ENCODE measurements around the gene BMPR1A. TPM values are rescaled to one million over a fixed set of nuclear protein-coding genes. Genes with fewer than 3 reads are reported as not detected.

Gene BMPR1A
- total RNA-seq, 2 donors from 2014 or later, result 69.4 to 96.4 TPM

GRCh38 chr10:86775056-86775869 lies 18.8 kb downstream of the BMPR1A start:
- no peak for DNase-seq
- Mint-ChIP-seq H3K4me1 (peaks cover 19% of the 10 kb centered on the region), H3K9me3 (no peaks in the 10 kb centered on the region), H3K27me3 (ENCODE audit: insufficient read depth) (no peaks in the 10 kb centered on the region), H3K27ac (peak overlapping the region; percentile 42), H3K4me3 (no peak overlapping the region), H3K36me3 (ENCODE audit: low read depth) (peaks cover 20% of the 10 kb centered on the region)
- 69 to 74% methylated on average over 6 of the region's 6 CpGs for WGBS, 2 experiments (ENCODE audit: insufficient coverage in 1 of 2, insufficient read length in 1 of 2)
- Histone ChIP-seq H3K27ac (ENCODE audit: low read depth, low read length) (peak overlapping the region; percentile 25), H3K27me3 (ENCODE audit: control insufficient read depth, insufficient read depth, low read length, poor library complexity, severe bottlenecking) (no peaks in the 10 kb centered on the region), H3K4me3 (ENCODE audit: low read length) (no peak overlapping the region), H3K36me3 (ENCODE audit: control insufficient read depth, insufficient read depth, low read length) (peaks cover 18% of the 10 kb centered on the region), H3K4me1 (ENCODE audit: control insufficient read depth, insufficient read depth, low read length) (peaks cover 9% of the 10 kb centered on the region), H3K9me3 (ENCODE audit: control insufficient read depth, low read length) (peaks cover 6% of the 10 kb centered on the region), H3K9ac (ENCODE audit: extremely low read depth, low read length, poor library complexity, severe bottlenecking) (no peak overlapping the region)
- TF ChIP-seq, protein P1, sequence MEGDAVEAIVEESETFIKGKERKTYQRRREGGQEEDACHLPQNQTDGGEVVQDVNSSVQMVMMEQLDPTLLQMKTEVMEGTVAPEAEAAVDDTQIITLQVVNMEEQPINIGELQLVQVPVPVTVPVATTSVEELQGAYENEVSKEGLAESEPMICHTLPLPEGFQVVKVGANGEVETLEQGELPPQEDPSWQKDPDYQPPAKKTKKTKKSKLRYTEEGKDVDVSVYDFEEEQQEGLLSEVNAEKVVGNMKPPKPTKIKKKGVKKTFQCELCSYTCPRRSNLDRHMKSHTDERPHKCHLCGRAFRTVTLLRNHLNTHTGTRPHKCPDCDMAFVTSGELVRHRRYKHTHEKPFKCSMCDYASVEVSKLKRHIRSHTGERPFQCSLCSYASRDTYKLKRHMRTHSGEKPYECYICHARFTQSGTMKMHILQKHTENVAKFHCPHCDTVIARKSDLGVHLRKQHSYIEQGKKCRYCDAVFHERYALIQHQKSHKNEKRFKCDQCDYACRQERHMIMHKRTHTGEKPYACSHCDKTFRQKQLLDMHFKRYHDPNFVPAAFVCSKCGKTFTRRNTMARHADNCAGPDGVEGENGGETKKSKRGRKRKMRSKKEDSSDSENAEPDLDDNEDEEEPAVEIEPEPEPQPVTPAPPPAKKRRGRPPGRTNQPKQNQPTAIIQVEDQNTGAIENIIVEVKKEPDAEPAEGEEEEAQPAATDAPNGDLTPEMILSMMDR (conservative IDR thresholded peaks at IDR 0.05), result no peak

DNA sequence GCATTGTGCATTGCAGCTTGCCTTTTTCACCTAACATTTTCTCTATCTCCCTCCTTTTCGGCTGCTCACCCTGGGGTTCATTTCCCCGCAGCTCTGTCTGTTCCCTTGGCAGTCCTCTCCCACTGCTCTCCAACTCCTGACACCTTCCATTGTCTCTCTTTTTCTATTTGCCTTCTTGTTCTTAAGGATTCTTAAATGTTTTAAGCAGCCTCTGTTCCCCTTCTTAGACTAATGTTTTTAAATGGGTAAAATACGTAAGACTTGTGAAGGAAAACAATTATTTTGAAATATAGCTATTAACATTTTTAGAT lies 19.4 kb downstream of the BMPR1A start:
- no peak overlapping the region for H3K27ac ChIP-seq (ENCODE audit: low read depth, low read length)
- H3K27ac Mint-ChIP-seq, result peak overlapping the region; percentile 42
- H3K4me1 ChIP-seq (ENCODE audit: control insufficient read depth, insufficient read depth, low read length), result peaks cover 9% of the 10 kb centered on the region
- no peak overlapping the region for H3K4me3 ChIP-seq (ENCODE audit: low read length)
- no peaks in the 10 kb centered on the region for H3K27me3 ChIP-seq (ENCODE audit: control insufficient read depth, insufficient read depth, low read length, poor library complexity, severe bottlenecking)
- peaks cover 18% of the 10 kb centered on the region for H3K36me3 ChIP-seq (ENCODE audit: control insufficient read depth, insufficient read depth, low read length)
- H3K4me3 Mint-ChIP-seq, result no peak overlapping the region
- H3K9me3 Mint-ChIP-seq, result no peaks in the 10 kb centered on the region
- H3K27me3 Mint-ChIP-seq (ENCODE audit: insufficient read depth), result no peaks in the 10 kb centered on the region
- TF ChIP-seq, protein P1 (conservative IDR thresholded peaks at IDR 0.05), result no peak
- peaks cover 16% of the 10 kb centered on the region for H3K4me1 Mint-ChIP-seq
- H3K36me3 Mint-ChIP-seq (ENCODE audit: low read depth), result peaks cover 20% of the 10 kb centered on the region
- WGBS, 2 experiments (ENCODE audit: insufficient coverage in 1 of 2, insufficient read length in 1 of 2), result 80 to 88% methylated on average over 2 of the region's 3 CpGs
- DNase-seq, result no peak
- H3K9ac ChIP-seq (ENCODE audit: extremely low read depth, low read length, poor library complexity, severe bottlenecking), result no peak overlapping the region
- H3K9me3 ChIP-seq (ENCODE audit: control insufficient read depth, low read length), result peaks cover 6% of the 10 kb centered on the region

- no peaks in the 10 kb centered on the region for H3K27me3 Mint-ChIP-seq (ENCODE audit: insufficient read depth)
- Histone ChIP-seq H3K9me3 (ENCODE audit: control insufficient read depth, low read length) (peaks cover 6% of the 10 kb centered on the region), H3K36me3 (ENCODE audit: control insufficient read depth, insufficient read depth, low read length) (peaks cover 18% of the 10 kb centered on the region), H3K4me3 (ENCODE audit: low read length) (no peak overlapping the region), H3K27ac (ENCODE audit: low read depth, low read length) (no peak overlapping the region), H3K4me1 (ENCODE audit: control insufficient read depth, insufficient read depth, low read length) (peaks cover 9% of the 10 kb centered on the region), H3K9ac (ENCODE audit: extremely low read depth, low read length, poor library complexity, severe bottlenecking) (no peak overlapping the region), H3K27me3 (ENCODE audit: control insufficient read depth, insufficient read depth, low read length, poor library complexity, severe bottlenecking) (no peaks in the 10 kb centered on the region)
- H3K4me1 Mint-ChIP-seq, result peaks cover 21% of the 10 kb centered on the region
- TF ChIP-seq, protein P1 (conservative IDR thresholded peaks at IDR 0.05), result no peak
- WGBS, 2 experiments (ENCODE audit: insufficient coverage in 1 of 2, insufficient read length in 1 of 2), result 85 to 96% methylated on average over 2 to 5 of the region's 5 CpGs
- peaks cover 24% of the 10 kb centered on the region for H3K36me3 Mint-ChIP-seq (ENCODE audit: low read depth)
- H3K9me3 Mint-ChIP-seq, result no peaks in the 10 kb centered on the region
- no peak overlapping the region for H3K4me3 Mint-ChIP-seq
- H3K27ac Mint-ChIP-seq, result no peak overlapping the region
- DNase-seq, result no peak
These were observed 23.0 kb downstream of the BMPR1A start for GRCh38 chr10:86779220-86780017.
